Erythroblast (primary cell): ENCODE data around the gene NCR1.
"Not testable (repeated sequence)": the region's sequence is repeated elsewhere in the genome, so short reads cannot be mapped to it uniquely, and the experiment has no call there.

Source experiments
- GATA1 ChIP-seq: IDR thresholded peaks from 2 replicates; pipeline ENCODE4 v1.6.1; 2011; ENCODE audit warnings: low read depth, mild to moderate bottlenecking, control low read depth, low read length, moderate library complexity
- POLR2A ChIP-seq: IDR thresholded peaks from 2 replicates; pipeline ENCODE4 v1.6.1; 2011; ENCODE audit warnings: mild to moderate bottlenecking, low read length

- not testable (repeated sequence) for TF ChIP-seq POLR2A, GATA1
Observed at GRCh38 chr19:54950580-54950979, 44.6 kb downstream of the NCR1 start.
